ENCODE measurements around the gene RIPK3.

Gene RIPK3

GRCh38 chr14:24381363-24382063 is 41.7 kb upstream of the RIPK3 start:
- TF ChIP-seq CTCF (IDR thresholded peaks at IDR 0.05): no peak

- TF ChIP-seq CTCF (IDR thresholded peaks at IDR 0.05): no peak
Observed at GRCh38 chr14:24379907-24380730, 40.3 kb upstream of the RIPK3 start.

GRCh38 chr14:24378981-24379906 is 39.5 kb upstream of the RIPK3 start:
- TF ChIP-seq CTCF (IDR thresholded peaks at IDR 0.05): no peak

GRCh38 chr14:24378327-24378726 is 38.5 kb upstream of the RIPK3 start:
- TF ChIP-seq CTCF (IDR thresholded peaks at IDR 0.05): no peak

- no peak for TF ChIP-seq CTCF (IDR thresholded peaks at IDR 0.05)
Observed at GRCh38 chr14:24377657-24378056, 37.9 kb upstream of the RIPK3 start.

GRCh38 chr14:24377126-24377525 is 37.3 kb upstream of the RIPK3 start:
- TF ChIP-seq CTCF (IDR thresholded peaks at IDR 0.05): no peak

- TF ChIP-seq CTCF (IDR thresholded peaks at IDR 0.05): no peak
Observed at GRCh38 chr14:24376448-24377070, 36.8 kb upstream of the RIPK3 start.
